SK-N-SH treated with all-trans-retinoic acid at 6 μM for 48 hours (cell line): ENCODE data around the gene APOC3.
"Not testable (repeated sequence)": the region's sequence is repeated elsewhere in the genome, so short reads cannot be mapped to it uniquely, and the experiment has no call there.

ENCODE experiments used
- ATAC-seq: fragments of 200-7000 bp; cut with Tn5 transposase; 3 replicates; pipeline ENCODE4 v1.9.1; 2020; ENCODE audit warnings: mild to moderate bottlenecking, moderate library complexity
- ARNTL ChIP-seq: fragments of 450-650 bp; formaldehyde crosslinking; IDR thresholded peaks from 2 replicates; pipeline ENCODE4 v1.5.0; 2020; ENCODE audit warnings: low read depth, mild to moderate bottlenecking, moderate library complexity, borderline replicate concordance
- BACH2 ChIP-seq: fragments of 250-450 bp; sonication (Bioruptor Pico); IDR thresholded peaks from 2 replicates; pipeline ENCODE4 v1.9.0; 2021; ENCODE audit warnings: mild to moderate bottlenecking, borderline replicate concordance
- CREB5 ChIP-seq: fragments of 250-450 bp; sonication (Bioruptor Pico); IDR thresholded peaks from 2 replicates; pipeline ENCODE4 v1.5.1; 2020; ENCODE audit warnings: low read depth, mild to moderate bottlenecking, moderate library complexity
- CSDC2 ChIP-seq: fragments of 250-450 bp; sonication (Bioruptor Pico); IDR thresholded peaks from 2 replicates; pipeline ENCODE4 v1.5.0; 2020; ENCODE audit warnings: mild to moderate bottlenecking, moderate library complexity
- CSRNP3 ChIP-seq: fragments of 250-450 bp; sonication (Bioruptor Pico); IDR thresholded peaks from 2 replicates; pipeline ENCODE4 v1.5.1; 2021; ENCODE audit warnings: mild to moderate bottlenecking, moderate library complexity
- ESRRG ChIP-seq: fragments of 250-450 bp; sonication (Bioruptor Pico); IDR thresholded peaks from 2 replicates; pipeline ENCODE4 v1.6.1; 2021; ENCODE audit warnings: mild to moderate bottlenecking
- GLIS3 ChIP-seq: fragments of 250-450 bp; sonication (Bioruptor Pico); IDR thresholded peaks from 2 replicates; pipeline ENCODE4 v1.5.0; 2020; ENCODE audit warnings: mild to moderate bottlenecking, moderate library complexity
- ISL1 ChIP-seq: fragments of 250-450 bp; sonication (Bioruptor Pico); IDR thresholded peaks from 2 replicates; pipeline ENCODE4 v2.1.2; 2022; ENCODE audit warnings: mild to moderate bottlenecking, moderate library complexity
- OSR1 ChIP-seq: fragments of 250-450 bp; sonication (Bioruptor Pico); IDR thresholded peaks from 2 replicates; pipeline ENCODE4 v1.8.0; 2022; ENCODE audit warnings: moderate library complexity, mild to moderate bottlenecking, inconsistent platforms
- PATZ1 ChIP-seq: fragments of 250-450 bp; sonication (Bioruptor Pico); IDR thresholded peaks from 2 replicates; pipeline ENCODE4 v1.8.0; 2020; ENCODE audit warnings: mild to moderate bottlenecking, moderate library complexity, borderline replicate concordance
- POU6F1 ChIP-seq: fragments of 250-450 bp; sonication (Bioruptor Pico); IDR thresholded peaks from 2 replicates; pipeline ENCODE4 v1.8.0; 2021; ENCODE audit warnings: low read depth, mild to moderate bottlenecking, moderate library complexity, borderline replicate concordance
- PPARA ChIP-seq: fragments of 250-450 bp; sonication (Bioruptor Pico); IDR thresholded peaks from 2 replicates; pipeline ENCODE4 v1.5.0; 2020; ENCODE audit warnings: mild to moderate bottlenecking, borderline replicate concordance
- RARB ChIP-seq: fragments of 250-450 bp; sonication (Bioruptor Pico); IDR thresholded peaks from 2 replicates; pipeline ENCODE4 v1.8.0; 2021; ENCODE audit warnings: mild to moderate bottlenecking, moderate library complexity
- SNAI2 ChIP-seq: fragments of 250-450 bp; sonication (Bioruptor Pico); IDR thresholded peaks from 2 replicates; pipeline ENCODE4 v1.5.0; 2020; ENCODE audit warnings: mild to moderate bottlenecking, moderate library complexity
- TCF4 ChIP-seq: fragments of 250-450 bp; sonication (Bioruptor Pico); IDR thresholded peaks from 2 replicates; pipeline ENCODE4 v1.8.0; 2021; ENCODE audit warnings: mild to moderate bottlenecking, moderate library complexity, borderline replicate concordance
- TOX ChIP-seq: fragments of 250-450 bp; sonication (Bioruptor Pico); IDR thresholded peaks from 2 replicates; pipeline ENCODE4 v1.8.0; 2021; ENCODE audit warnings: mild to moderate bottlenecking, moderate library complexity, borderline replicate concordance
- TSHZ2 ChIP-seq: fragments of 250-450 bp; sonication (Bioruptor Pico); IDR thresholded peaks from 2 replicates; pipeline ENCODE4 v1.5.0; 2020; ENCODE audit warnings: mild to moderate bottlenecking, moderate library complexity
- ZC3H10 ChIP-seq: fragments of 250-450 bp; sonication (Bioruptor Pico); IDR thresholded peaks from 2 replicates; pipeline ENCODE4 v1.5.1; 2021; ENCODE audit warnings: mild to moderate bottlenecking, moderate library complexity
- ZFP30 ChIP-seq: fragments of 450-650 bp; formaldehyde crosslinking; IDR thresholded peaks from 2 replicates; pipeline ENCODE4 v1.5.0; 2022; ENCODE audit warnings: mild to moderate bottlenecking, moderate library complexity
- ZNF565 ChIP-seq: fragments of 450-650 bp; formaldehyde crosslinking; conservative IDR thresholded peaks from 2 replicates; pipeline ENCODE4 v1.5.0; 2020; ENCODE audit warnings: low read depth, mild to moderate bottlenecking, moderate library complexity
- ZNF8 ChIP-seq: fragments of 450-650 bp; formaldehyde crosslinking; IDR thresholded peaks from 2 replicates; pipeline ENCODE4 v1.5.0; 2020; ENCODE audit warnings: mild to moderate bottlenecking, moderate library complexity

The APOC3 gene

GRCh38 chr11:116833816-116834534, 4.3 kb downstream of the APOC3 start:
- TF ChIP-seq PATZ1 (CRISPR knock-in tag), result no peak
- no peak for TF ChIP-seq TCF4
- TF ChIP-seq SNAI2 (CRISPR knock-in tag), result no peak
- TF ChIP-seq OSR1, result no peak
- TF ChIP-seq ZC3H10 (CRISPR knock-in tag), result no peak
- TF ChIP-seq CSDC2 (CRISPR knock-in tag), result no peak
- TF ChIP-seq TOX (CRISPR knock-in tag), result no peak
- TF ChIP-seq CREB5, result no peak
- no peak for TF ChIP-seq POU6F1 (CRISPR knock-in tag)
- TF ChIP-seq PPARA (CRISPR knock-in tag), result no peak
- TF ChIP-seq ZFP30 (CRISPR knock-in tag), result no peak
- TF ChIP-seq ISL1 (CRISPR knock-in tag), result no peak
- TF ChIP-seq GLIS3, result no peak
- TF ChIP-seq ZNF8 (CRISPR knock-in tag), result no peak
- no peak for TF ChIP-seq ARNTL (CRISPR knock-in tag)
- TF ChIP-seq BACH2 (CRISPR knock-in tag), result no peak
- TF ChIP-seq RARB (CRISPR knock-in tag), result no peak
- TF ChIP-seq ZNF565 (CRISPR knock-in tag), result no peak
- no peak for TF ChIP-seq ESRRG (CRISPR knock-in tag)
- TF ChIP-seq TSHZ2 (CRISPR knock-in tag), result no peak
- no peak for ATAC-seq

GRCh38 chr11:116834535-116835041, 4.9 kb downstream of the APOC3 start:
- ATAC-seq, result not testable (repeated sequence)

- ATAC-seq, result no peak
- TF ChIP-seq POU6F1 (CRISPR knock-in tag) (no peak), ZC3H10 (CRISPR knock-in tag) (no peak), SNAI2 (CRISPR knock-in tag) (no peak), GLIS3 (no peak), CSDC2 (CRISPR knock-in tag) (no peak), PATZ1 (CRISPR knock-in tag) (no peak), ARNTL (CRISPR knock-in tag) (no peak), CREB5 (no peak), BACH2 (CRISPR knock-in tag) (no peak), ESRRG (CRISPR knock-in tag) (no peak), CSRNP3 (CRISPR knock-in tag) (no peak)
- TF ChIP-seq, all 23 proteins: peak for 0
These were observed 5.5 kb downstream of the APOC3 start for GRCh38 chr11:116835042-116835772.
